Stimulated activated CD4-positive, alpha-beta T cell treated with anti-CD3 and anti-CD28 coated beads, Interleukin-4, amount 100 ng/mL, for 1 hour (primary cell): ENCODE measurements around the gene GSPT1.
"Not testable (repeated sequence)": the region's sequence is repeated elsewhere in the genome, so short reads cannot be mapped to it uniquely, and the experiment has no call there.

Experiments used
- DNase-seq: peaks from one replicate; pipeline ENCODE4 v3.0.0-alpha.2; 2020

Gene GSPT1

GRCh38 chr16:11915644-11916523 lies at the start of gene GSPT1:
GSPT1 (minus strand) TSS chr16:11915956; CDS start chr16:11915720, 236 bp downstream.
- peak; percentile 99 for DNase-seq

- DNase-seq: no peak
Measured at GRCh38 chr16:11964761-11965551, 49.2 kb upstream of the GSPT1 start, which contains the start of gene TNFRSF17. TNFRSF17 (plus strand) TSS chr16:11965210; CDS start chr16:11965325, 115 bp downstream.

- DNase-seq: no peak
Measured at GRCh38 chr16:11963706-11964105, 48.0 kb upstream of the GSPT1 start.

DNA sequence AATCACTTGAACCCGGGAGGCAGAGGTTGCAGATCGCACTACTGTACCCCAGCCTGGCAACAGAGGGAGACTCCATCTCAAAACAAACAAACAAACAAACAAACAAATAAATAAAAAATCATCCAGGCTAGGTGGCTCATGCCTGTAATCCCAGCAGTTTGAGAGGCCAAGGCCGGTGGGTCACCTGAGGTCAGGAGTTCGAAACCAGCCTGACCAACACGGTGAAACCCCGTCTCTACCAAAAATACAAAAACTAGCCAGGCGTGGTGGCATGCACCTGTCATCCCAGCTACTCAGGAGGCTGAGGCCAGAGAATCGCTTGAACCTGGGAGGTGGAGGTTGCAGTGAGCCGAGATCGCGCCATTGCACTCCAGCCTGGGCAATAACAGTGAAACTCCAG lies 47.2 kb upstream of the GSPT1 start:
- DNase-seq: not testable (repeated sequence)

GRCh38 chr16:11962457-11962856 lies 46.7 kb upstream of the GSPT1 start:
- not testable (repeated sequence) for DNase-seq

DNA sequence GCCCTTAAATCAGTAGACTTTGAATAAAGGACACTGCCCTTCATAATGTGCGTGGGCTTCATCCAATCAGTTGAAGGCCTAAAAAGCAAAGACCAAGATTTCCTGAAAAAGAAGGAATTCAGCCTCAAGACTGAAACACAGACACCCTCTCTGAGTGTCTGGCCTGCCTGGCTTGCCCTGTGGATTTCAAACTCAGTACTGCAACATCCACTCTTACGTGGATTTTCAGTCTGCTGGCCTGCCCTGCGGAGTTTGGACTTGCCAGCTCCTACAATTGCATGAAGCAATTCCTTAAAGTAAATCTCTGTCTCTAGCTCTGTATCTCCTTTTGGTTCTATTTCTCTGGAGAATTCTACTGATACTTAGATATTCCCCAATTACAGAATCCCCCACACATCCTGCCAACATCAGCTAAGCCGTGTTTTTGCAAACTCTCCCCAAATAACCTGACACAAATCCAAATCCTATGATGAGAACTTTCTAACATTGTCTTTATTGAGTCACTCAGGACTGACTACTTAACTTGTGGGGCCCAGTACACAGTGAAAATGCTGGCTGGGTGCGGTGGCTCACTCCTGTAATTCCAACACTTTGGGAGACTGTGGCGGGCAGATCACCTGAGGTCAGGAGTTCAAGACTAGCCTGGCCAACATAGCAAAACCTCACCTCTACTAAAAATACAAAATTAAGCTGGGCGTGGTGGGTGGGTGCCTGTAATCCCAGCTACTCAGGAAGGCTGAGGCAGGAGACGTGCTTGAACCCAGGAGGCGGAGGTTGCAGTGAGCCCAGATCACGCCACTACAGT lies 42.0 kb upstream of the GSPT1 start:
- DNase-seq: no peak

- DNase-seq: no peak
Measured at GRCh38 chr16:11956558-11956957, 40.8 kb upstream of the GSPT1 start.

- no peak for DNase-seq
Measured at GRCh38 chr16:11955713-11956123, 40.0 kb upstream of the GSPT1 start.

GRCh38 chr16:11953576-11953975 lies 37.8 kb upstream of the GSPT1 start:
- not testable (repeated sequence) for DNase-seq

- no peak for DNase-seq
Measured at GRCh38 chr16:11950388-11950787, 34.6 kb upstream of the GSPT1 start.

DNA sequence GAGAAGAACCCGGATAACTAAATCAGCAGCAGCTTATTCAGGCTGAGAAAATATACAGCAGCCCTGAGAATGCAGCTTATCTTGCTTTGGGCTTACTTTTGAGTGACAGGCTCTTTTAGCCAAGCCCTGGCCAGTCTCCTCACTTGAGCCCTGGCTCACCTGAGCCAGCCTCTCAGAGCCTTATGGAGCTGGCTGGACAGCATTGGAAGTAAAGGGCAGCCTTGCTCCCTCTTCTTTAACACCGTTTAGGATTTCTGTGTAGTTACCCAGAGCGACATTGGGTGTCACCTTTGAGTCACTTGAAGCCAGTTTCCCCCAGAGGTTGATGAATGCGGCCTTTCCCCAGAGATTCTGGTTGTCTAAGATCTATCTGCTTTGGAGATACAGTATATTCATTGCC lies 33.8 kb upstream of the GSPT1 start:
- no peak for DNase-seq

- no peak for DNase-seq
Measured at GRCh38 chr16:11948819-11949218, 33.1 kb upstream of the GSPT1 start.

DNA sequence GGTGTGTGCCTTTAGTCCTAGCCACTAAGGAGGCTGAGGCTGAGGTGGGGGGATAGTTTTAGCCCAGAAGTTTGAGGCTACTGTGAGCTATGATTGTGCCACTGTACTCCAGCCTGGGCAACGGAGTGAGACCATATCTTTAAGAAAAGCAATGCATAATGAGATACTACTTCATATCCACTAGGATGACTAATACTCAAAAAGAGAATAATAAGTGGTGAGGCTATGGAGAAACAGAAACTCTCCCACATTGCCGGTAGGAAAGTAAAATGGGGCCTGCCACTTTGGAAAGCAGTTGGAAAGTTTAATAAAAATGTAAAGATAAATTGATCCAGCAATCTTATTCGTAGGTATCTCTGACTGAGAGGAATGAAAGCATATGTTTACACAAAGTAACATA lies 30.7 kb upstream of the GSPT1 start:
- no peak for DNase-seq

DNA sequence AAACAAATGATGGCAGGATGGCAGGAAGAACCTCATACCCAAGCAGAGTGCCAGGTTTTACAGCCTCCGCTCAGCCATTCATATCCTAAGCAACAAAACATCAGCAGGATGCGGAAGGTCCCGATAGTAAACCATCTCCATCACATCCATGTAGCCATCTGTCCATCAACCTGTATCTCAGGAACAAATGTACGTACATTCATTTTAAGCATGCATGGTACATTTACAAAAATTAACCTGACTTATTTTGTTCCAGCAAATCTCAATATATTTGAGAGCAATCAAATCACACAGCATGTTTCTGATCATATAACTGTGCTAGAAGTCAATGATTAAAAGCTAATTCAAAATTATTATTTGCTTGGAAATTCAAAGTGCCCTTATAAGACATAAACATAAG lies 26.2 kb upstream of the GSPT1 start, which contains the start of gene NPIPB2:
TSS of gene NPIPB2 (minus strand) at position 101 of the 400 bp plus-strand sequence. CDS start at position 101, 0 bp downstream.
- DNase-seq: not testable (repeated sequence)

DNA sequence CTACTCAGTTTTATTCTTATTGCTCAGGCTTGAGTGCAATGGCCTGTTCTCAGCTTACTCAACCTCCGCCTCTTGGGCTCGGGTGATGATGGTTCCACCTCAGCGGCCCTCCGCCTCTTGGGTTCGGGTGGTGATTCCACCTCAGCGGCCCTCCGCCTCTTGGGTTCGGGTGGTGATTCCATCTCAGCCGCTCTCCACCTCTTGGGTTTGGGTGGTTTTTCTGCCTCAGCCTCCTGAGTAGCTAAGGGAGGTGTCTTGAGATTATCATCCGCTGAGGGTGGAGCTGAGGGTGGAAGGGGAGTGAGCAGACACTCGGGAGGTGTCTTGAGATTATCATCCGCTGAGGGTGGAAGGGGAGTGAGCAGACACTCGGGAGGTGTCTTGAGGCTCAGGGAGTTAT lies 11.6 kb upstream of the GSPT1 start:
- DNase-seq: not testable (repeated sequence)

- not testable (repeated sequence) for DNase-seq
Measured at GRCh38 chr16:11924046-11924445, 8.3 kb upstream of the GSPT1 start.

- DNase-seq: no peak
Measured at GRCh38 chr16:11916524-11917285, 949 bp upstream of the GSPT1 start.

DNA sequence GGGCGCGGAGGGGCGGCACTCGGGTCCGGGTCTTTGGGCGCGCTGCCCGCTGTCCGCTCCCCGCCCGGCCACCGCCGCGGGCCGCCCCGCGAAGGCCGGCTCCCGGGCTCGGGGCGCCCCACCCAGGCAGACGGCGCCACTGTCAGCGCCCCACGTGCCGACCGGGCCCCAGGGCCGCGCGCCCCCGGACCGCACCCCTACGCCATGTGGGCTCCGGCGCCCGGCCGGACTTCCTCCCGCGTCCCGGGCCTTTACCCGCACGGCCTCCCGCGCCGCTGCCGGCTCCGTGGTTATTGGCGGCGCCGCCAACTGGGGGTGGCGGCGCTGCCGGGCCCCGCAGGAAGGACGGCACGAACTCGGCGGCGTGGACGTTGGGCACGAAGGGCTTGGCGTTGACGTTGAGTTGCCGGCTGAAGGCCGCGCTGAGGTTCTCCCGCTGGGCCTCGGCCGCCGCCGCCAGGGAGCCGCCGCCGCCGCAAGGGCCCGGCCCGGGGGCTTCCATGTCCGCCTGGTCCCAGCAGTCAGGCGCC lies 577 bp downstream of the GSPT1 start:
- DNase-seq: peak; percentile 38

DNA sequence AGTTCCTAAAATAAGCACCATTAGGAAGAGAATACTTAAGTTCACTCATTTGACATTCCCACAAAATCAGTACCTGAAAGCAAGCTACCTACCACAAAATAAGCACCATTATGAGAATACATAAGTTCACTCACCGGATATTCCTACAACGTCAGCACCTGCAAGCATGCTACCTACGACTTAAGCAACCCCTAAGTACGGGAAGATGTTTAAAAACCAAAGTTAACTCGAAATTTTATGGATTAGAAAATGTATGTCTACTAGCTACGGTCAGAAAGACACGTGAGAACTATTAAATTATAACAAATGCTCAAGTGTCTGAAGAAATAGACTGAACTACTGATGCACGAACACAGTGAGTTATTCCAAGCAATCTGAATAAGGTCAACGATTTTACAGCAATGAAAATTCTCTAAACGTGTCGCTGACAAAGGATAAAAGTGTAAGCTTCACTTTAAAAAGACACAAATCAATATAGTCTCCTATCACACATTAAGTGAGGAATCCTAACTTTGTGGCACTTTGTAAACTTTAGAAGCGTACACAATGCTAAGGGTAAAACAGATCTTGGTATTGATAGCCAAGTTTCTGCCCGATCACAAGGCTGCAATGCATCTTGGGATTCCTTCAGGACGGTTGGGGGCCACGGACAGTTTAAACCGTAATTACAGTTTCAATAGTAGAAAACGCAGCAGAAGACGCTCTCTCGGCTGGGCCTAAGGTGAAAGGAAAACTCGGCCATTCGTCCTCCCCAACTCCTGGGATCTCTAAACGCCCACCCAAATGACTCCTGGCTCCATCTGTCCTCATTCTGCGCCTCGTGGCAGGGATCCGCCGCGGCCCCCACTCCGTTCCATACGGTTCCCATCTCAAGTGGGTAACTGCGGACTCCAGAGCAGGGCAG lies 1.3 kb downstream of the GSPT1 start:
- peak; percentile 27 for DNase-seq

DNA sequence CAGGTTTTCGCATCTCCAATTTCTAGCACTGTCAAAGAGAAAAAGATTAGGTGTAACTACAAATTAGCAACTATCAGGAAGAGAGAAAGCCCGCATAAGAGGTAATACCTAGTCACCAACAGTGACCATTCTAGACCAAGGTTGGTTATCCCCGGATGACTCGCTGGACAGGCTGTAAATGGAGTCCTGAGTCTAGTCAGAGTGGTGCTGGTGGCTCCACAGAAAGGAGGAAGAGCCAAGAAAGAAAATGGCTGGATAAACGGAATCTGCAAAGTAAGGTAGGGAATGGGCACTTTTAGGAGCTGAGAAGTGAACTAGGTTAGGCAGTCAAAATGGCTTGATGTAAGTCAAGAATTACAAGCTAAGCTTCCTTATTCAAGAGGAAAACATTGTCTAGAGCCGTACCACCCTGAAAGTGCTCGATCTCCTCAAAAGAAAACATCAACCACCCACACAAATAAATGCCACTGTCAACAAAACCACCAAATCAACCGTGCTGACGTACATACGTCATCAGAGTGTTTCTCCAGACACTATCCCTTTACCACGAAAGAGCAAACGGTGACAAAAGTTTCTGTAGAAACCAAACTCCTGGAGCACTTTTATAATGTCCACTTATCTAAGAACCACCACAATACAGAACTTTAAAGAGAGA lies 2.2 kb downstream of the GSPT1 start:
- no peak for DNase-seq
